Measurements from ENCODE around the gene CHST11. TPM values are rescaled to one million over a fixed set of nuclear protein-coding genes. Genes with fewer than 3 reads are reported as not detected.

CHST11 gene
- total and polyA plus RNA-seq, 9 of the 15 experiments (the other 6 are each of a cell fraction or from before 2014, with no cell fraction given) = 2.3 to 38.7 (median 15.0) TPM

GRCh38 chr12:104689635-104690034, 232.9 kb downstream of the CHST11 start:
- CTCF ChIA-PET (ENCODE audit: low intra/inter-chr PET ratio) = no interaction called here
- Histone ChIP-seq H3K4me2 (ENCODE audit: insufficient read depth, low read length) (no peak overlapping the region), H3K36me3 (ENCODE audit: control insufficient read depth, insufficient read depth, low read length) (no peaks in the 10 kb centered on the region)

More at GRCh38 chr12:104689635-104690034, 232.9 kb downstream of the CHST11 start:
- H3K4me1 ChIP-seq (replicated peaks in 1 of 2; ENCODE audit: control insufficient read depth in 2 of 2, insufficient read depth in 2 of 2, low read length in 2 of 2) = no peaks in the 10 kb centered on the region
- POLR2A ChIA-PET = interaction anchor here (0.5 to 0.6 kb wide), 2 partner anchors 16 to 257 kb away, joined by 3 to 4 read pairs; no protein-coding TSS in a partner anchor
- no peak for ATAC-seq
- H3K4me3 ChIP-seq = no peak overlapping the region
- H4K20me1 ChIP-seq (replicated peaks; ENCODE audit: control insufficient read depth, insufficient read depth, low read length) = no peaks in the 10 kb centered on the region; the same call in 1 of the 2 replicates
- TF ChIP-seq CBX2 (IDR thresholded peaks at IDR 0.05; ENCODE audit: insufficient read depth, low read length, poor library complexity, severe bottlenecking) (no peak), THRAP3 (IDR thresholded peaks at IDR 0.05; ENCODE audit: borderline replicate concordance) (no peak), THAP7 (CRISPR knock-in tag; IDR thresholded peaks at IDR 0.05) (no peak), HES1 (IDR thresholded peaks at IDR 0.05; ENCODE audit: low read depth) (no peak), SP2 (IDR thresholded peaks at IDR 0.05; ENCODE audit: extremely low read depth, low read depth, low read length, poor library complexity, severe bottlenecking) (no peak), TBP (optimal IDR thresholded peaks at IDR 0.05; ENCODE audit: low read depth, low read length) (no peak), CBX1 (IDR thresholded peaks at IDR 0.05; ENCODE audit: low read depth) (no peak), GATAD2B (IDR thresholded peaks at IDR 0.05; ENCODE audit: borderline replicate concordance) (no peak), MAX (CRISPR knock-in tag; IDR thresholded peaks at IDR 0.05) (no peak), RBM15 (IDR thresholded peaks at IDR 0.05; ENCODE audit: insufficient read depth, low read length) (no peak), ZNF766 (CRISPR knock-in tag; conservative IDR thresholded peaks at IDR 0.05) (no peak), MCM3 (IDR thresholded peaks at IDR 0.05) (no peak), KAT8 (IDR thresholded peaks at IDR 0.05; ENCODE audit: low read depth) (no peak), POLR2AphosphoS5 (IDR thresholded peaks at IDR 0.05; ENCODE audit: control insufficient read depth, insufficient read depth, low read depth, low read length) (no peak), LEF1 (IDR thresholded peaks at IDR 0.05) (no peak), ZNF444 (CRISPR knock-in tag; IDR thresholded peaks at IDR 0.05) (no peak), BRD4 (IDR thresholded peaks at IDR 0.05) (no peak), EP400 (IDR thresholded peaks at IDR 0.05) (no peak)
- intact Hi-C loops (cut with micrococcal nuclease) (no loop called here), in situ Hi-C loops (cut with MboI) (no loop called here)
- 73% methylated on average over 3 of the region's 4 CpGs for WGBS (ENCODE audit: insufficient coverage, low coverage, missing lambda C conversion rate)
- H3K9ac ChIP-seq (ENCODE audit: insufficient read depth in 1 of 2, low read depth in 2 of 2, low read length in 2 of 2) = no peak overlapping the region
- no peak for DNase-seq (ENCODE audit: extremely low read depth in 1 of 4, low spot score in 3 of 4)
- H3K9me1 ChIP-seq (ENCODE audit: control insufficient read depth, insufficient read depth, low read length) = no peaks in the 10 kb centered on the region
- no peak overlapping the region for H2AFZ ChIP-seq (ENCODE audit: low read depth, low read length)
- H3K27ac ChIP-seq (ENCODE audit: extremely low read depth, low read depth, low read length) = no peak overlapping the region
- H3K27me3 ChIP-seq (ENCODE audit: control insufficient read depth in 2 of 2, insufficient read depth in 2 of 2, low read length in 2 of 2) = no peaks in the 10 kb centered on the region
- no peaks in the 10 kb centered on the region; the same call in 1 of the 2 replicates for H3K9me3 ChIP-seq (replicated peaks; ENCODE audit: control insufficient read depth, insufficient read depth, low read depth, low read length)
- FAIRE-seq = no peak
- H3K79me2 ChIP-seq (ENCODE audit: control insufficient read depth, insufficient read depth, low read length) = peaks cover 11% of the 10 kb centered on the region; the same call in 2 of the 3 replicates
- no TSS peak for BruUV-seq (replicated peaks)
